Trophoblast cell (in vitro differentiated cells and primary cell): ENCODE data around the gene GDAP2.
"Not testable (repeated sequence)": the region's sequence is repeated elsewhere in the genome, so short reads cannot be mapped to it uniquely, and the experiment has no call there.

Experiments
- DNase-seq, 2 donors: peaks; one replicate each; pipeline ENCODE4 v3.0.0-alpha.2; 2016
- H2AFZ ChIP-seq: 2 replicates; pipeline ENCODE4 v1.6.1; 2013; ENCODE audit warnings: low read length, moderate library complexity, mild to moderate bottlenecking; ENCODE audit not compliant: insufficient read depth, poor library complexity
- H2AK5ac ChIP-seq: 2 replicates; pipeline ENCODE4 v1.6.1; 2013; ENCODE audit warnings: mild to moderate bottlenecking, low read length
- H2BK120ac ChIP-seq: 2 replicates; pipeline ENCODE4 v1.6.1; 2013; ENCODE audit warnings: low read length, mild to moderate bottlenecking, moderate library complexity; ENCODE audit not compliant: insufficient read depth, poor library complexity
- H2BK12ac ChIP-seq: 2 replicates; pipeline ENCODE4 v1.6.1; 2013; ENCODE audit warnings: mild to moderate bottlenecking, low read length, moderate library complexity
- H2BK5ac ChIP-seq: 2 replicates; pipeline ENCODE4 v1.6.1; 2013; ENCODE audit warnings: low read length, low read depth, moderate library complexity, mild to moderate bottlenecking; ENCODE audit not compliant: poor library complexity
- H3K14ac ChIP-seq: 2 replicates; pipeline ENCODE4 v1.6.1; 2013; ENCODE audit warnings: mild to moderate bottlenecking, low read length
- H3K18ac ChIP-seq: 2 replicates; pipeline ENCODE4 v1.6.1; 2013; ENCODE audit warnings: mild to moderate bottlenecking, low read length
- H3K23ac ChIP-seq: 2 replicates; pipeline ENCODE4 v1.6.1; 2013; ENCODE audit warnings: low read length
- H3K27ac ChIP-seq: 2 replicates; pipeline ENCODE4 v1.5.1; 2013; ENCODE audit warnings: low read depth, mild to moderate bottlenecking, inconsistent platforms, low read length, moderate library complexity
- H3K27me3 ChIP-seq: 2 replicates; pipeline ENCODE4 v1.6.1; 2013; ENCODE audit warnings: inconsistent platforms, mild to moderate bottlenecking, low read length, moderate library complexity; ENCODE audit not compliant: insufficient read depth
- H3K36me3 ChIP-seq, 2 experiments: 1 replicate in 1 of 2; 2 replicates in 1 of 2; pipeline ENCODE4 v1.6.1; 2013; ENCODE audit warnings: low read length in 2 of 2, mild to moderate bottlenecking in 2 of 2, moderate library complexity in 1 of 2; ENCODE audit not compliant: insufficient read depth in 2 of 2, control insufficient read depth in 1 of 2
- H3K4ac ChIP-seq: 2 replicates; pipeline ENCODE4 v1.6.1; 2013; ENCODE audit warnings: low read depth, mild to moderate bottlenecking, low read length, moderate library complexity
- H3K4me1 ChIP-seq, 2 experiments: 1 replicate in 1 of 2; 2 replicates in 1 of 2; pipeline ENCODE4 v1.6.1; 2013; ENCODE audit warnings: low read length in 2 of 2, mild to moderate bottlenecking in 2 of 2, moderate library complexity in 1 of 2; ENCODE audit not compliant: insufficient read depth in 2 of 2, control insufficient read depth in 1 of 2
- H3K4me2 ChIP-seq: 2 replicates; pipeline ENCODE4 v1.6.1; 2013; ENCODE audit warnings: inconsistent platforms, mild to moderate bottlenecking, low read length, moderate library complexity
- H3K4me3 ChIP-seq: 2 replicates; pipeline ENCODE4 v1.5.1; 2013; ENCODE audit warnings: mild to moderate bottlenecking, low read depth, low read length, inconsistent platforms
- H3K79me1 ChIP-seq: one replicate; pipeline ENCODE4 v1.6.1; 2013; ENCODE audit warnings: low read length
- H3K79me2 ChIP-seq: 2 replicates; pipeline ENCODE4 v1.6.1; 2013; ENCODE audit warnings: low read length, mild to moderate bottlenecking; ENCODE audit not compliant: control insufficient read depth, insufficient read depth, poor library complexity
- H3K9ac ChIP-seq: 2 replicates; pipeline ENCODE4 v1.6.1; 2013; ENCODE audit warnings: mild to moderate bottlenecking, low read length
- H3K9me3 ChIP-seq: 2 replicates; pipeline ENCODE4 v1.6.1; 2013; ENCODE audit warnings: low read depth, mild to moderate bottlenecking, control low read depth, inconsistent platforms, low read length; ENCODE audit not compliant: insufficient read depth
- H4K12ac ChIP-seq: 2 replicates; pipeline ENCODE4 v1.6.1; 2013; ENCODE audit warnings: low read depth, mild to moderate bottlenecking, low read length, moderate library complexity
- H4K8ac ChIP-seq: 2 replicates; pipeline ENCODE4 v1.6.1; 2013; ENCODE audit warnings: low read depth, mild to moderate bottlenecking, low read length, moderate library complexity
- H4K91ac ChIP-seq: one replicate; pipeline ENCODE4 v1.6.1; 2013; ENCODE audit warnings: low read depth, mild to moderate bottlenecking, low read length, moderate library complexity
- WGBS: extraction: QIAGEN DNeasy Blood & Tissue Kit; methylation state at CpG from one replicate; pipeline ENCODE4 v1.1.7; 2013; ENCODE audit warnings: missing lambda C conversion rate; ENCODE audit not compliant: insufficient read length, insufficient coverage; ENCODE audit errors: extremely low coverage; 5-methylcytosine and 5-hydroxymethylcytosine counted together

GDAP2 gene

GRCh38 chr1:117922717-117923116 lies 6.7 kb downstream of the GDAP2 start:
- H3K36me3 ChIP-seq, H2BK120ac ChIP-seq, H3K79me1 ChIP-seq, H3K4me2 ChIP-seq, H3K23ac ChIP-seq, H3K9me3 ChIP-seq, H2AFZ ChIP-seq, H4K12ac ChIP-seq, H2BK12ac ChIP-seq, H3K4me3 ChIP-seq, H3K9ac ChIP-seq, H4K8ac ChIP-seq, H3K27me3 ChIP-seq, DNase-seq, H4K91ac ChIP-seq, H2AK5ac ChIP-seq, H3K14ac ChIP-seq, H3K79me2 ChIP-seq, H2BK5ac ChIP-seq, H3K18ac ChIP-seq, H3K4ac ChIP-seq, H3K27ac ChIP-seq, H3K4me1 ChIP-seq: not testable (repeated sequence)
- no CpG with 5 or more reads among the region's 7 CpGs for WGBS

- no peak overlapping the region for H2AK5ac ChIP-seq
- no peak overlapping the region for H2BK120ac ChIP-seq
- H3K4me2 ChIP-seq: no peak overlapping the region
- no peak overlapping the region for H4K12ac ChIP-seq
- H3K4me1 ChIP-seq: no peaks in the 10 kb centered on the region
- no peaks in the 10 kb centered on the region for H3K79me2 ChIP-seq
- no peak overlapping the region for H3K27ac ChIP-seq
- H3K23ac ChIP-seq: no peak overlapping the region
- H3K36me3 ChIP-seq: peaks cover 0 to 4% of the 10 kb centered on the region in 2 experiments
- H2AFZ ChIP-seq: no peak overlapping the region
- no peak overlapping the region for H4K91ac ChIP-seq
- H4K8ac ChIP-seq: no peak overlapping the region
- H3K27me3 ChIP-seq: no peaks in the 10 kb centered on the region
- H3K79me1 ChIP-seq: no peaks in the 10 kb centered on the region
- H3K4me3 ChIP-seq: no peak overlapping the region
- H3K18ac ChIP-seq: no peak overlapping the region
- H3K9me3 ChIP-seq: no peaks in the 10 kb centered on the region
- no peak overlapping the region for H2BK12ac ChIP-seq
- H3K4ac ChIP-seq: no peak overlapping the region
- no peak overlapping the region for H3K9ac ChIP-seq
- no CpG with 5 or more reads among the region's 2 CpGs for WGBS
- H2BK5ac ChIP-seq: no peak overlapping the region
- no peak for DNase-seq
- no peak overlapping the region for H3K14ac ChIP-seq
These were observed 7.4 kb downstream of the GDAP2 start for GRCh38 chr1:117921991-117922390.

DNA sequence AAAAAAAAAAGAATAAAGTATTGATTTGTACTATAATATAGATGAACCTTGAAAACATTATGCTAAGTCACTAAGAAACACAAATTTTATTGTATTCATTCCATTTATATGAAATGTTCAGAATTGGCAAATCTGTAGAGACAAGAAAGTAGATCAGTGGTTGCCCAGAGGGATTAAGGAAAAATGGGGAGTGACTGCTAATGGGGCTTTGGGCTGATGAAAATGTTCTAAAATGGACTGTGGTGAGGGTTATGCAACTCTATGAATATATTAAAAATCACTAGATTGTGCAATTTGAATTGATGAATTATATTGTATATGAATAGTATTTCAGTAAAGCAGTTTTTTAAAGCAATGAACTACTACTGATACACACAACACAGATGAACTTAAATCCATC lies 10.0 kb downstream of the GDAP2 start:
- Histone ChIP-seq H3K4me1 (no peaks in the 10 kb centered on the region), H3K18ac (no peak overlapping the region), H3K27ac (no peak overlapping the region), H3K4me2 (no peak overlapping the region), H2BK5ac (no peak overlapping the region), H3K4me3 (no peak overlapping the region), H3K23ac (no peak overlapping the region), H2AFZ (no peak overlapping the region), H2BK12ac (no peak overlapping the region), H3K36me3 (peaks cover 2 to 6% of the 10 kb centered on the region in 2 experiments), H3K9me3 (no peaks in the 10 kb centered on the region), H2AK5ac (no peak overlapping the region), H4K8ac (no peak overlapping the region), H4K91ac (no peak overlapping the region), H3K27me3 (no peaks in the 10 kb centered on the region), H3K79me1 (no peaks in the 10 kb centered on the region), H3K14ac (no peak overlapping the region), H2BK120ac (no peak overlapping the region), H3K9ac (no peak overlapping the region), H4K12ac (no peak overlapping the region), H3K4ac (no peak overlapping the region), H3K79me2 (no peaks in the 10 kb centered on the region)
- DNase-seq: no peak

DNA sequence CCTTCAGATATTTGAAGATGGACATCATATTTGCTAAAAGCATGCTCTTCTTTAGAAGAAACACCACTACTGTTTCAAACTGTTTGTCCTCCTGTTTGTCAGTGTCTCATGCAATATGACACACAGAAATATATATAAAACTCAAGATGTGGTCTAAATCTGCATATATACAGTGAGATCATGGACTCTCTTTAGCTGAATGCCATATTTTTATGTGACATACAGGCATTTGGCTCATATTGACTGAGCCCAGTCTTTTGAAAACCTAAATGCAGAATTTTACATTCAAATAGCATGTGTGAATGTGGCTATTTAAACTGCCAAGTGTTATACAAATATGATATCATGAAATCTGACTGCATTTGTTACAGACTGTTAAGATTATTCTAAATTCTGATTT lies 18.4 kb downstream of the GDAP2 start:
- no peaks in the 10 kb centered on the region for H3K79me1 ChIP-seq
- H3K9me3 ChIP-seq: no peaks in the 10 kb centered on the region
- no peak overlapping the region for H3K9ac ChIP-seq
- peaks cover 3 to 9% of the 10 kb centered on the region in 2 experiments for H3K36me3 ChIP-seq
- no peak overlapping the region for H2AFZ ChIP-seq
- H3K4me1 ChIP-seq: no peaks in the 10 kb centered on the region
- H4K8ac ChIP-seq: no peak overlapping the region
- no peak overlapping the region for H2BK5ac ChIP-seq
- no peak overlapping the region for H3K14ac ChIP-seq
- no peak overlapping the region for H4K91ac ChIP-seq
- H3K4ac ChIP-seq: no peak overlapping the region
- no peak overlapping the region for H3K27ac ChIP-seq
- no peaks in the 10 kb centered on the region for H3K27me3 ChIP-seq
- no peak overlapping the region for H2BK120ac ChIP-seq
- no peak overlapping the region for H3K23ac ChIP-seq
- DNase-seq: no peak
- H3K4me2 ChIP-seq: no peak overlapping the region
- H2AK5ac ChIP-seq: no peak overlapping the region
- no peak overlapping the region for H3K4me3 ChIP-seq
- no peak overlapping the region for H3K18ac ChIP-seq
- H2BK12ac ChIP-seq: no peak overlapping the region
- H3K79me2 ChIP-seq: no peaks in the 10 kb centered on the region
- no peak overlapping the region for H4K12ac ChIP-seq

DNA sequence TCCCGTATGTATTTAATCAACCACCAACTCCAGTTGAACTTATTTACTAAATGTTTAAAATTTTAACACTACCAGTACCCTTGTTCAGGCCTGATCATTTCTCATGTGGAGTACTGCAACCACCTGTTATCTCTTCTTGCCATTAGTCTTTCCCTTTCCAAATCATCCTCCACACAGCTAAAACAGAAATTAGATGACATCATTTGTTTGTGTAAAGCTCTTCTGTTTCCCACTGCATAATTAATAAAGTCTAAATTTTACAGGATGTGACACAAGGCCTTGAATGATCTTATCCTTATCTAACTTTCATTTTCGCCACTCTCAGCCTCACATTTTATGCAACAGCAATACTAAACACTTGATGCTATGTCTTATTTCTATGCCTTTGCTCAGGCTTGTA lies 24.4 kb downstream of the GDAP2 start:
- H2AFZ ChIP-seq: no peak overlapping the region
- H3K23ac ChIP-seq: no peak overlapping the region
- peaks cover 4 to 13% of the 10 kb centered on the region in 2 experiments for H3K36me3 ChIP-seq
- H3K4me2 ChIP-seq: no peak overlapping the region
- no peak overlapping the region for H4K8ac ChIP-seq
- no CpG with 5 or more reads among the region's 2 CpGs for WGBS
- no peak for DNase-seq
- H3K18ac ChIP-seq: no peak overlapping the region
- no peaks in the 10 kb centered on the region for H3K79me1 ChIP-seq
- H4K12ac ChIP-seq: no peak overlapping the region
- no peak overlapping the region for H2BK5ac ChIP-seq
- H3K14ac ChIP-seq: no peak overlapping the region
- no peak overlapping the region for H2AK5ac ChIP-seq
- H3K9ac ChIP-seq: no peak overlapping the region
- no peaks in the 10 kb centered on the region for H3K79me2 ChIP-seq
- no peaks in the 10 kb centered on the region for H3K27me3 ChIP-seq
- no peak overlapping the region for H3K4ac ChIP-seq
- H3K4me1 ChIP-seq: no peaks in the 10 kb centered on the region
- H4K91ac ChIP-seq: no peak overlapping the region
- H3K4me3 ChIP-seq: no peak overlapping the region
- H3K9me3 ChIP-seq: no peaks in the 10 kb centered on the region
- no peak overlapping the region for H3K27ac ChIP-seq
- H2BK120ac ChIP-seq: no peak overlapping the region
- no peak overlapping the region for H2BK12ac ChIP-seq
